Measurements from ENCODE around the gene CBLL1. TPM values are rescaled to one million over a fixed set of nuclear protein-coding genes. Genes with fewer than 3 reads are reported as not detected.

CBLL1 gene
- total and polyA plus RNA-seq, 2 of the 4 experiments (the other 2 are of a cell fraction): 15.6 to 19.0 TPM

GRCh38 chr7:107725138-107725740 lies 18.7 kb upstream of the CBLL1 start:
- intact Hi-C loops (cut with micrococcal nuclease) (loop anchor here (1.0 to 5.0 kb wide), 3 partner anchors 143 to 523 kb away; partner anchors contain the start of gene BCAP29), dilution Hi-C loops (cut with HindIII; ENCODE audit: low sequenced_read_pairs, unreplicated experiment) (no loop called here), in situ Hi-C loops (cut with MboI; ENCODE audit: low sequenced_read_pairs) (loop anchor here (10.0 to 25.0 kb wide), 2 partner anchors 412 to 530 kb away; partner anchors contain the start of gene LAMB4)
- ChIA-PET POLR2A (ENCODE audit: unreplicated experiment) (no interaction called here), CTCF (interaction anchor here (0.8 to 1.1 kb wide), 5 partner anchors 18 to 269 kb away, joined by 3 to 7 read pairs (median 3); no protein-coding TSS in a partner anchor)
- Histone ChIP-seq H3K27me3 (ENCODE audit: control insufficient read depth, insufficient read depth, low read length) (peaks cover 4% of the 10 kb centered on the region), H3K56ac (ENCODE audit: extremely low read depth, insufficient read depth, low read length) (no peak overlapping the region), H3K4me3 (ENCODE audit: insufficient read depth, low read depth, low read length) (no peak overlapping the region), H2AK9ac (replicated peaks; ENCODE audit: low read depth, low read length, poor library complexity) (no peak overlapping the region), H4K91ac (ENCODE audit: insufficient read depth, low read depth, low read length) (no peak overlapping the region), H3K14ac (replicated peaks; ENCODE audit: low read depth, low read length) (no peak overlapping the region), H3K9me3 (ENCODE audit: control insufficient read depth, insufficient read depth, low read length) (no peaks in the 10 kb centered on the region), H3K23ac (ENCODE audit: low read depth, low read length) (no peak overlapping the region), H3K4me1 (ENCODE audit: control insufficient read depth, insufficient read depth, low read length) (peaks cover 3% of the 10 kb centered on the region; the same call in 1 of the 2 replicates), H3K79me1 (ENCODE audit: low read depth in 1 of 2, low read length in 2 of 2) (no peaks in the 10 kb centered on the region), H2BK120ac (ENCODE audit: low read depth, low read length) (no peak overlapping the region), H3K9me1 (ENCODE audit: insufficient read depth, low read length) (no peaks in the 10 kb centered on the region), H3K4me2 (ENCODE audit: low read depth, low read length) (no peak overlapping the region), H4K20me1 (ENCODE audit: insufficient read depth, low read length) (no peaks in the 10 kb centered on the region), H3K4ac (ENCODE audit: low read depth, low read length) (no peak overlapping the region), H2AK5ac (ENCODE audit: low read depth, low read length) (no peak overlapping the region), H2BK5ac (ENCODE audit: low read depth, low read length, poor library complexity, severe bottlenecking) (no peak overlapping the region), H2BK20ac (ENCODE audit: low read depth, low read length) (no peak overlapping the region), H3K36me3 (ENCODE audit: control insufficient read depth, insufficient read depth, low read length) (no peaks in the 10 kb centered on the region), H3K18ac (ENCODE audit: low read depth, low read length) (no peak overlapping the region), H3K27ac (ENCODE audit: insufficient read depth, low read length) (no peak overlapping the region), H3K9ac (ENCODE audit: low read depth, low read length) (no peak overlapping the region), H4K5ac (ENCODE audit: low read depth, low read length) (no peak overlapping the region), H2AFZ (replicated peaks; ENCODE audit: low read length, poor library complexity) (no peak overlapping the region), H4K8ac (ENCODE audit: low read depth in 2 of 2, low read length in 2 of 2) (no peak overlapping the region), H2BK15ac (ENCODE audit: low read depth, low read length) (no peak overlapping the region)
- DNase-seq (peak; percentile 68), ATAC-seq (ENCODE audit: low read depth) (no peak)
- WGBS, 2 experiments (ENCODE audit: extremely low coverage in 2 of 2, insufficient read length in 1 of 2): no CpG with 5 or more reads among the region's 4 CpGs
- TF ChIP-seq SMC3 (IDR thresholded peaks at IDR 0.05; ENCODE audit: low read depth, low read length) (peak; percentile 81), RCOR1 (IDR thresholded peaks at IDR 0.05; ENCODE audit: insufficient replicate concordance, low read length) (no peak), CTCF (conservative IDR thresholded peaks at IDR 0.05; ENCODE audit: low read depth, low read length) (peak; percentile 71), RAD21 (IDR thresholded peaks at IDR 0.05; ENCODE audit: low read length) (peak; percentile 76)
- no TSS peak for BruUV-seq (replicated peaks)

All from IMR-90 (cell line).